Measurements from ENCODE around the gene RLN3.

DNA sequence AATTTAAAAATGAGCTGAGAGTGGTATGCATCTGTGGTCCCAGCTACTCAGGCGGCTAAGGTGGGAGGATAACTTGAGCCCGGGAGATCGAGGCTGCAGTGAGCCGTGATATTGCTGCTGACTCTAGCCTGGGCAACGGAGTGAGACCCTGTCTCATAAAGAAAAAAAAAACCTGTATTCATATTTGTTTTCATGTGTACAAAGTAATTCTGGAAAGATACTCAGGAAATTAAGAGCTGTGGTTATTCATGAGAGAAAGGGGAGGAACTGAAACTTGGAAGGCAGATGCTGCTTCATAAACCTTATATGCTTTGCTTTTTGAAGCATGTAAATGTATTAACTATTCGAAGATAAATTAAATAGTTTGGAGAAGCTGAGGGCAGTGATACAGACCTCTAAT, 8.8 kb upstream of the RLN3 start:
- TF ChIP-seq CTCF (IDR thresholded peaks at IDR 0.05) (no peak), POLR2A (IDR thresholded peaks at IDR 0.05) (no peak)
